ENCODE data around the gene FAM78A. TPM values are rescaled to one million over a fixed set of nuclear protein-coding genes. Genes with fewer than 3 reads are reported as not detected.

The FAM78A gene
- total and polyA plus RNA-seq, 2 donors (not counting 1 experiment from before 2014, with no cell fraction given) = 42.9 to 58.3 TPM

- 13% methylated on average over 8 of the region's 9 CpGs for WGBS (ENCODE audit: insufficient coverage)
- no peaks in the 10 kb centered on the region for H3K9me3 Mint-ChIP-seq (ENCODE audit: insufficient read depth)
- H3K27me3 Mint-ChIP-seq = no peaks in the 10 kb centered on the region
- CTCF ChIA-PET = interaction anchor here (1.0 to 1.6 kb wide), 4 partner anchors 46 to 61 kb away, joined by 3 to 5 read pairs (median 3); partner anchors contain the start of gene PLPP7
- Histone ChIP-seq H3K27me3 (replicated peaks in 1 of 4; ENCODE audit: control extremely low read depth in 1 of 4, control insufficient read depth in 3 of 4, insufficient read depth in 4 of 4, low read length in 3 of 4) (no peaks in the 10 kb centered on the region), H3K36me3 (replicated peaks in 1 of 2; ENCODE audit: control extremely low read depth in 1 of 2, control insufficient read depth in 1 of 2, extremely low read depth in 1 of 2, insufficient read depth in 2 of 2, low read length in 1 of 2) (peaks cover 0 to 41% of the 10 kb centered on the region in 2 experiments), H2AFZ (ENCODE audit: insufficient read depth, low read depth, low read length, poor library complexity, severe bottlenecking) (peak overlapping the region; percentile 14), H3K4me3 (ENCODE audit: control extremely low read depth in 1 of 5, extremely low read depth in 1 of 5, insufficient read depth in 1 of 5, low read depth in 2 of 5, low read length in 4 of 5) (peak overlapping the region in 1 of 5 experiments; percentile 49), H3K79me2 (ENCODE audit: control insufficient read depth, insufficient read depth, low read length) (no peaks in the 10 kb centered on the region), H3K9me3 (ENCODE audit: control extremely low read depth in 1 of 3, control insufficient read depth in 2 of 3, insufficient read depth in 1 of 3, low read length in 2 of 3) (no peaks in the 10 kb centered on the region), H3K27ac (ENCODE audit: low read length in 2 of 2) (no peak overlapping the region), H4K20me1 (ENCODE audit: control insufficient read depth, insufficient read depth, low read length, poor library complexity, severe bottlenecking) (no peaks in the 10 kb centered on the region), H3K9ac (ENCODE audit: low read length) (no peak overlapping the region), H3K4me1 (ENCODE audit: control insufficient read depth in 2 of 2, insufficient read depth in 2 of 2, low read length in 2 of 2) (peaks cover 14 to 22% of the 10 kb centered on the region in 2 donors), H3K4me2 (replicated peaks; ENCODE audit: low read depth, low read length, poor library complexity, severe bottlenecking) (peak overlapping the region; percentile 50)
- H3K4me1 Mint-ChIP-seq = peaks cover 14% of the 10 kb centered on the region
- peak; percentile 40 for DNase-seq
- POLR2A ChIA-PET = no interaction called here
- H3K4me3 Mint-ChIP-seq = peak overlapping the region; percentile 66
- intact Hi-C loops (cut with micrococcal nuclease) = no loop called here
- TF ChIP-seq CTCF (IDR thresholded peaks at IDR 0.05) (no peak), EZH2 (IDR thresholded peaks at IDR 0.05; ENCODE audit: borderline replicate concordance, insufficient read depth, low read depth, low read length, poor library complexity, severe bottlenecking) (no peak)
- H3K27ac Mint-ChIP-seq = peak overlapping the region; percentile 50
- peak; percentile 33 for ATAC-seq (ENCODE audit: low read depth)
Measured at GRCh38 chr9:131227959-131228460, 48.3 kb downstream of the FAM78A start.

GRCh38 chr9:131227112-131227958 is 49.0 kb downstream of the FAM78A start:
- TF ChIP-seq EZH2 (IDR thresholded peaks at IDR 0.05; ENCODE audit: borderline replicate concordance, insufficient read depth, low read depth, low read length, poor library complexity, severe bottlenecking) (no peak), CTCF (IDR thresholded peaks at IDR 0.05) (no peak)
- Histone ChIP-seq H3K9me3 (ENCODE audit: control extremely low read depth in 1 of 3, control insufficient read depth in 2 of 3, insufficient read depth in 1 of 3, low read length in 2 of 3) (no peaks in the 10 kb centered on the region), H3K9ac (ENCODE audit: low read length) (no peak overlapping the region), H3K4me3 (ENCODE audit: control extremely low read depth in 1 of 5, extremely low read depth in 1 of 5, insufficient read depth in 1 of 5, low read depth in 2 of 5, low read length in 4 of 5) (no peak overlapping the region), H3K27me3 (replicated peaks in 1 of 4; ENCODE audit: control extremely low read depth in 1 of 4, control insufficient read depth in 3 of 4, insufficient read depth in 4 of 4, low read length in 3 of 4) (no peaks in the 10 kb centered on the region), H4K20me1 (ENCODE audit: control insufficient read depth, insufficient read depth, low read length, poor library complexity, severe bottlenecking) (no peaks in the 10 kb centered on the region), H2AFZ (ENCODE audit: insufficient read depth, low read depth, low read length, poor library complexity, severe bottlenecking) (no peak overlapping the region), H3K36me3 (replicated peaks in 1 of 2; ENCODE audit: control extremely low read depth in 1 of 2, control insufficient read depth in 1 of 2, extremely low read depth in 1 of 2, insufficient read depth in 2 of 2, low read length in 1 of 2) (peaks cover 0 to 38% of the 10 kb centered on the region in 2 experiments), H3K79me2 (ENCODE audit: control insufficient read depth, insufficient read depth, low read length) (no peaks in the 10 kb centered on the region), H3K4me1 (ENCODE audit: control insufficient read depth in 2 of 2, insufficient read depth in 2 of 2, low read length in 2 of 2) (peaks cover 14 to 22% of the 10 kb centered on the region in 2 donors), H3K27ac (ENCODE audit: low read length in 2 of 2) (no peak overlapping the region), H3K4me2 (replicated peaks; ENCODE audit: low read depth, low read length, poor library complexity, severe bottlenecking) (peak overlapping the region; percentile 50)
- H3K27ac Mint-ChIP-seq = peak overlapping the region; percentile 37
- ATAC-seq (ENCODE audit: low read depth) (no peak), DNase-seq (no peak)
- no peaks in the 10 kb centered on the region for H3K9me3 Mint-ChIP-seq (ENCODE audit: insufficient read depth)
- no peak overlapping the region for H3K4me3 Mint-ChIP-seq
- peaks cover 14% of the 10 kb centered on the region for H3K4me1 Mint-ChIP-seq
- 86% methylated on average over 6 of the region's 9 CpGs for WGBS (ENCODE audit: insufficient coverage)
- CTCF ChIA-PET = interaction anchor here (0.6 to 1.6 kb wide), 3 partner anchors 47 to 64 kb away, joined by 3 read pairs; no protein-coding TSS in a partner anchor
- H3K27me3 Mint-ChIP-seq = no peaks in the 10 kb centered on the region
- POLR2A ChIA-PET = no interaction called here
- intact Hi-C loops (cut with micrococcal nuclease) = no loop called here

Measured in B cell (primary cell).